VCaP (cell line): ENCODE data around the gene GMDS.

ENCODE experiments used
- H3K27ac ChIP-seq: fragments of 450-650 bp; 2 replicates; pipeline ENCODE4 v1.5.1; 2017
- TF ChIP-seq, protein P1 (sequence below): fragments of 450-650 bp; conservative IDR thresholded peaks from 2 replicates; pipeline ENCODE4 v1.5.1; 2017; ENCODE audit warnings: mild to moderate bottlenecking, moderate library complexity

The GMDS gene

GRCh38 chr6:2165286-2165685 lies 80.1 kb downstream of the GMDS start:
- TF ChIP-seq, protein P1, sequence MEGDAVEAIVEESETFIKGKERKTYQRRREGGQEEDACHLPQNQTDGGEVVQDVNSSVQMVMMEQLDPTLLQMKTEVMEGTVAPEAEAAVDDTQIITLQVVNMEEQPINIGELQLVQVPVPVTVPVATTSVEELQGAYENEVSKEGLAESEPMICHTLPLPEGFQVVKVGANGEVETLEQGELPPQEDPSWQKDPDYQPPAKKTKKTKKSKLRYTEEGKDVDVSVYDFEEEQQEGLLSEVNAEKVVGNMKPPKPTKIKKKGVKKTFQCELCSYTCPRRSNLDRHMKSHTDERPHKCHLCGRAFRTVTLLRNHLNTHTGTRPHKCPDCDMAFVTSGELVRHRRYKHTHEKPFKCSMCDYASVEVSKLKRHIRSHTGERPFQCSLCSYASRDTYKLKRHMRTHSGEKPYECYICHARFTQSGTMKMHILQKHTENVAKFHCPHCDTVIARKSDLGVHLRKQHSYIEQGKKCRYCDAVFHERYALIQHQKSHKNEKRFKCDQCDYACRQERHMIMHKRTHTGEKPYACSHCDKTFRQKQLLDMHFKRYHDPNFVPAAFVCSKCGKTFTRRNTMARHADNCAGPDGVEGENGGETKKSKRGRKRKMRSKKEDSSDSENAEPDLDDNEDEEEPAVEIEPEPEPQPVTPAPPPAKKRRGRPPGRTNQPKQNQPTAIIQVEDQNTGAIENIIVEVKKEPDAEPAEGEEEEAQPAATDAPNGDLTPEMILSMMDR, result no peak

GRCh38 chr6:2164481-2164880 lies 80.9 kb downstream of the GMDS start:
- TF ChIP-seq, protein P1, result no peak
- no peak overlapping the region for H3K27ac ChIP-seq

More at GRCh38 chr6:2165286-2165685, 80.1 kb downstream of the GMDS start:
- no peak overlapping the region for H3K27ac ChIP-seq

DNA sequence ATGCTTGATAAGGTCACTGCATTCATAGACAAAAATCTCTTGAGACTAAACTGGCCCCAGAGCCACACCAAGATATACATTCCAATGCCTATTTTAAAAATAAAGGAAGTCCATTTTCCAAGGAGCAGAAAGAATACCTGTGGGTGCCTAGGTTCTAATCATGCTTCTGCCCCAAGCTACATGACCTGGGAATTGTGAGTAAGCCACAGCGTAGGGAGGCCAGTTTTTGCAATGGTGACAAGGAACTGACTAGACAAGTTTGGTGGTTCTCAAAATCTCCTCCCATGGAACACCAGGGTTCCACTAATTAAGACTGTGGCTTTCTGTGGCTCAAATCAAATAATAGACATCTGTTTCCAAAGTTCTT lies 83.3 kb downstream of the GMDS start:
- TF ChIP-seq, protein P1, result no peak
- no peak overlapping the region for H3K27ac ChIP-seq

DNA sequence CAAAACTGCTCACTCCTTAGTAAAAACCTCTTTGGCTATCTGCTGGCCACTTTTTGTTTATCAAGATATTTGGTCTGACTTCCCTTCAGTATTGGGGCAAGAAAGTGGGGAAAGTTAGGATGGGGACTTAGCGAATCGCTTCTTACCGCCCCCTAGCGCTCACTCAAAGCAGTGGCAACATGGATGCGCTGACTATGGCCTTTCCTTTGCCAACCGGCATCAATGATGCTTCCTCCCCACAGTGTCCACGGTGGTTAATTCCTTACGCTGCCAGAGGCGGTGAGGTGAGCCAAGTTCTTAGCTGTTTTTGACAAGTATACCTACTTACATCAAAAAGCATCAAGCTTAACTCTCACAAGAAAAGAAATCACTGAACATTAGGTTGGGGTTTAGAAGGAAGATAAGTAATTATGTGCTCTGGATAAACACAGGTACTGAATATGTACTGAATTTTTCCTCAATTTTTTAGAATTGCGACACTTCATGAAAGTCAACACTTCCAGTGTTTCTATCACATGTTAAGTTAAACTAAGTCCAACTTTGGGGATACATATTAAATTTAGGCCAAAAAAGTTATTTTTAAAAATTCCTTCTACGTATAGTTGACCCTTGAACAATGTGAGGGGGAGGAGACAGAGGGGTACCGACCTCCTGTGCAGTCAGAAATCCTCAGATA lies 86.7 kb downstream of the GMDS start:
- TF ChIP-seq, protein P1, result no peak
- H3K27ac ChIP-seq, result no peak overlapping the region

GRCh38 chr6:2157441-2158127 lies 87.8 kb downstream of the GMDS start:
- TF ChIP-seq, protein P1, result no peak
- H3K27ac ChIP-seq, result no peak overlapping the region

- H3K27ac ChIP-seq, result no peak overlapping the region
- TF ChIP-seq, protein P1, result no peak
These were observed 90.2 kb downstream of the GMDS start for GRCh38 chr6:2155206-2155605.

DNA sequence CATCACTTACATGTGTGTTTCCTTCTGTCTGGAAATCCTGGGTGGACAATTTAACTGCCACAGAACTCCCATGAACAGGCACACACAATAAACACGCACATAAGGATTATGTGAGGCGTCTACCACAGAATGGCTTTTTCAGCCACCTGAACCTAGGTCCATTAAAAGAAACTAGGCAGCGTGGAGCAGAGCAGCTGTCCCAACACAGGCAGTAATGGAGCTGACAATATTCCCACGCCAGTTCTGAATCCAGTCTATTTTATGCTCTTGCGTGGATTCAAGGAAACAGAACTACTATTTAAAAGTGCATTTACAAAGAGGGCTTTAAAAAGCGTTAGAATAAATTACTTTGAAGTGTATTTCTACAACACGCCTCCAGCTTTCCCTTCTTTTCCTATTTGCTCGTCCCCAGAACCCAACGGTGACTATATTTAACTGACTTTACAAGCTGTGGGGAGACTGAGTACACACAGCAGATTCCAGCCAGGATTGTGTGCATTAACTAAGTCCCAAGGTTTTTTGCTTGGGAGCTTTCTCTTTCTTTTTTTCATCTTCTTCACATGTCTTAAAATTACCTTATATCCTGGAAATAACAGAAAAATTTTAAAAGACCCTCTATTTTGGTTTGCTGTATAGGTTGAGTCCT lies 95.9 kb downstream of the GMDS start:
- TF ChIP-seq, protein P1, result no peak
- no peak overlapping the region for H3K27ac ChIP-seq
